GM21529 (cell line): ENCODE data around the gene RAB44.
A peak's percentile ranks its signal among the peaks of the same experiment; 100 is the strongest.

Experiments used
- ATAC-seq: cut with Tn5 transposase; IDR thresholded peaks from one replicate; pipeline ENCODE4 v1.9.1; 2021; ENCODE audit not compliant: unreplicated experiment

Gene RAB44

GRCh38 chr6:36669002-36669401, 28.6 kb upstream of the RAB44 start:
- ATAC-seq = no peak

- ATAC-seq = no peak
Measured at GRCh38 chr6:36670271-36670670, 27.4 kb upstream of the RAB44 start.

DNA sequence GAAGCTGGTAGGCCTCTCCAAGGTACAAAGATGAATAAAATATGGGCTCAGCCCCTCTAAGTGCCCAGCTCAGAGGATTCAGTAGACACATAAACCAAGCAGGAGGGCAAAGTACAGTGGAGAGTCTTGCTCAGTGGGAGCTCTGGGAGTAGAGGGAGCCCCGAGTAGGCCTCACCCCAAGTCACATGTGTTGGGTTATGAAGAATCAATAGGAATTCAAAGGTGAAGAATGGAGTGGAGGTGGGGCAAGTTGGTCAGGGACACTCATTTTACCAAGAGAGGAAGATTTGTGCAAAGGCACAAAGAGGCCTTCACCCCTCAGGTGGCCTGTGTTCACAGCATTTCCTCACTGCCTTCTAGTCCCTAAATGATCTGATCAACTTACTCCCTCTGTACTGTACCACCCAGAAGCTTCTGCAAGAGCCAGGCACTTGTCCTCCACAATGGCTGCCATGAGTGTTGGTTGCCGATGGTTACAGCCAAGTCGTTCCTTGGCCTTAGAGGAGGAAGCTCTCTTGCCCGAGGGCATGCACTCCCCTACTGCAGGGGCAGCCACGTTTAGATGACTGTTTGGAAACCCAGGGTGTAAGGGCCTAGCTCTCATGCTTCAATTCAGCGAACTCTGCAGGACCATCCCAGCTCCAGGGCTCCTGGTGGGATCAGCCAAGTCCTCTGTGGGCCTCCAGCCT, 25.8 kb upstream of the RAB44 start:
- no peak for ATAC-seq

GRCh38 chr6:36673882-36674281, 23.7 kb upstream of the RAB44 start:
- no peak for ATAC-seq

DNA sequence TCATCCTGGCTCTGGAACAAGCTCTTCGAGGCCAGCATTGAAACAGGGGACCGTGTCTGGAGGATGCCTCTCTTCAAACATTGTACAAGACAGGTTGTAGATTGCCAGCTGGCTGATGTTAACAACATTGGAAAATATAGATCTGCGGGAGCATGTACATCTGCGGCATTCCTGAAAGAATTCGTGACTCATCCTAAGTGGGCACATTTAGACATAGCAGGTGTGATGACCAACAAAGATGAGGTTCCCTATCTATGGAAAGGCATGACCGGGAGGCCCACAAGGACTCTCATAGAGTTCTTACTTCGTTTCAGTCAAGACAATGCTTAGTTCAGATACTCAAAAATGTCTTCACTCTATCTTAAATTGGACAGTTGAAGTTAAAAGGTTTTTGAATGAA, 22.7 kb upstream of the RAB44 start:
- ATAC-seq = no peak

DNA sequence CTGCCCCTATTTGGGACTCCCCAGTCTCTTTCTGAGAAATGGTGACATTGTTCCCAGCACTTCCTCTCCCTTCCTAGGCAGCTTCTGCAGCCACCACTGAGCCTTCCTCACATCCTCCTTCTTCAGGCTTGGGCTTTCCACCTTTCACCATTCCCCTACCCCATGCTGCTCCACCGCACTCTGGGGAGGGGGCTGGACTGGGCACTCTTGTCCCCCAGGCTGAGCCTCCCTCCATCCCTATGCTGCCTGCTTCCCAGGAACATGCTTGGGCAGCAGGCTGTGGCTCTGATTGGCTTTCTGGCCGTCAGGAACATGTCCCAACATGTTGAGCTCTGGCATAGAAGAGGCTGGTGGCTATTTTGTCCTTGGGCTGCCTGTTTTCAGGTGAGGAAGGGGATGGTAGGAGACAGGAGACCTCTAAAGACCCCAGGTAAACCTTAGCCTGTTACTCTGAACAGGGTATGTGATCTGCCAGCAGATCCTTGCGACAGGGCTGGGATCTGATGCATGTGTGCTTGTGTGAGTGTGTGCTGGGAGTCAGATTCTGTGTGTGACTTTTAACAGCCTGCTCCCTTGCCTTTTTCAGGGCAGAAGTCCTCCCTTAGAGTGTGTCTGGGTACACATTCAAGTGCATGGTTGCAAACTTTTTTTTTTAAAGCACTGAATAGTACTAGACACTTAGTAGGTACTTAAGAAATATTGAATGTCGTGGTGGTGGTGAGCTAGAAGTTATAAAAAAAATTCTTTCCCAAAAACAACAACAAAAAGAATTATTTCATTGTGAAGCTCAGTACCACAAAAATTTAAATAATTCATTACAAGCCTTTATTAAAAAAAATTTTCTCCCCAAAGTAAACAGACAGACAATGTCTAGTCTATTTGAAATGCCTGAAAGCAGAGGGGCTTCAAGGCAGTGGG, 21.2 kb upstream of the RAB44 start:
- ATAC-seq = no peak

GRCh38 chr6:36677059-36677749, 20.4 kb upstream of the RAB44 start:
- ATAC-seq = no peak

GRCh38 chr6:36677753-36678487, 19.7 kb upstream of the RAB44 start:
- no peak for ATAC-seq

GRCh38 chr6:36678488-36679042, 19.1 kb upstream of the RAB44 start, which contains the start of gene CDKN1A:
Gene CDKN1A, plus strand, starts transcription at chr6:36678714. Its CDS starts 5,388 bp downstream, at chr6:36684102.
- peak; percentile 46 for ATAC-seq

DNA sequence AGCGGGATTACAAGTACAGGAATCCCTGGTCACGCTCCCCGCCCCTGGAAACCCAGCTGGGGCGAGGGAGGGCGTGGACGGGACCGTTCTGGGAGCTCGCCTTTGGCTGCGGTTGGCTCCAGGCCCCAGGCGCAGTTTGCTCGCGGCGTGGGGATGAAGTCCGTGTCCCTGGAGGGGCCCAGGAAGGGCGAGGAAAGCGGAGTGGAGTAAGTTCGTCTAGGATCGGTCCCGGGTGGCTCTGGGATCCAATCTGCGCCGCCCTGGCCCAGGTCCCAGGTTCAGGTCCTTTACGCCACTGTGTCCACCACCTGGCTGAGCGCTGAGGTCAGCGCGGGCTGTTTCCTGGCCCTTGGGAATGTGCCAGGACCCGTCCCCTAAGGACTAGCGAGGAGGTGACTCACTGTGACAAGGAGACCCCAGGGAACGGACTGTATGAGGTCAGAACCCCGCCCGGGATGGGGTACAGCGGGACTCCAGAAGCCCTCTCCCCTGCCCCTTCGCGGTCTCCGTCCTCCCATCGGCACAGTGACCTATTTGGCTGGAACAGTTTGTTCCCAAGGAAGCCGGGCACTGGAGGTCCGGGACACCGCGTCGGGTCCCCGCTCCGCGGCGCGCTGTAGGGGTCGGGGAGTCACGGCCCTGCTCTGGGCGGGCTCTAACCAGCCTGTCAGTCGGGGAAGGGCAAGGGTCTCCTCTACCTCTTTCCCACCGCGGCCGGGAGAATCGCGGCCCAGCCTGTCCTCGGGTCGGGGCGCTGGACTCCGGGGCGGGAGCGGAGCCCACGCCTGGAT, 18.4 kb upstream of the RAB44 start:
- ATAC-seq = no peak

DNA sequence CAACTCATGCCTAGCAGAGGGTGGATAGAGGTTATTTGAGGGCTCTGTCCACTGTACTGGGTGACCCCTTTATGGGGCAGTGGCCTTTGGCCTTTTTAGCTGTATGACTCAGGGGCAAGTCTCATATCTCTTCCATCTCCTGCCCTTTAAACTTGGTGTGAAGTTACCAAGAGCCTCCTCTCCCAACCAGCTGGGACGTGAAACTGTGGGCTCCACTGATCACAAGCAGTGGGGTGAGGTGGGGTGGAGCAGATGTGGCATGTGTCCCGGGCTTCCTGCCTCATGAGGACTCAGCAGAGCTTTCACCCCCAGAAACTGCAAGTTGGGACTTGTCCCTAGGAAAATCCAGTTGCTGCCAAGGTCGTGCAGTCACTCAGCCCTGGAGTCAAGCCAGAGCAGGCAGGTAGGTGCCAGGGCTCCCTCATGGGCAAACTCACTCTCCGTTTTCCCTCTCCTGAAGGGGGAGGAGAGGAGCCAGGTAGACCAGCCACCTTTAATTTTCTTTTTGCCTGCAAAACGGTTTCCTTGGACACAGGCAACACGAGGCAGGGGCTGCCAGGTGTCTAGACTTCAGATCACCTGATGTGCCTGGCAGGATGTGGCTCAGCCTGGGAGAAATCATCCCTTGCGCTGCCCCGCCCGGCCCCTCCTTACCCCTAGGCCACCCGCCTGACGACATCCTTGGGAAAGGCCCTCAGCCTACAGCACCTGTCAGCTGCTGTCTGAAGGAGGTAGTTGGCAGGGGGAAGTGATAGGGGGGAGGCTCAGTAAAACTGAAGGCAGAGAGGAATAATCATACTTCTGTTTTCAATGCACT, 15.1 kb upstream of the RAB44 start:
- ATAC-seq = peak; percentile 32

GRCh38 chr6:36683145-36683655, 14.4 kb upstream of the RAB44 start:
- ATAC-seq = no peak

GRCh38 chr6:36683656-36684446, 13.8 kb upstream of the RAB44 start:
- ATAC-seq = no peak

- ATAC-seq = no peak
Measured at GRCh38 chr6:36684447-36684812, 13.2 kb upstream of the RAB44 start.

- no peak for ATAC-seq
Measured at GRCh38 chr6:36685166-36685924, 12.3 kb upstream of the RAB44 start.

DNA sequence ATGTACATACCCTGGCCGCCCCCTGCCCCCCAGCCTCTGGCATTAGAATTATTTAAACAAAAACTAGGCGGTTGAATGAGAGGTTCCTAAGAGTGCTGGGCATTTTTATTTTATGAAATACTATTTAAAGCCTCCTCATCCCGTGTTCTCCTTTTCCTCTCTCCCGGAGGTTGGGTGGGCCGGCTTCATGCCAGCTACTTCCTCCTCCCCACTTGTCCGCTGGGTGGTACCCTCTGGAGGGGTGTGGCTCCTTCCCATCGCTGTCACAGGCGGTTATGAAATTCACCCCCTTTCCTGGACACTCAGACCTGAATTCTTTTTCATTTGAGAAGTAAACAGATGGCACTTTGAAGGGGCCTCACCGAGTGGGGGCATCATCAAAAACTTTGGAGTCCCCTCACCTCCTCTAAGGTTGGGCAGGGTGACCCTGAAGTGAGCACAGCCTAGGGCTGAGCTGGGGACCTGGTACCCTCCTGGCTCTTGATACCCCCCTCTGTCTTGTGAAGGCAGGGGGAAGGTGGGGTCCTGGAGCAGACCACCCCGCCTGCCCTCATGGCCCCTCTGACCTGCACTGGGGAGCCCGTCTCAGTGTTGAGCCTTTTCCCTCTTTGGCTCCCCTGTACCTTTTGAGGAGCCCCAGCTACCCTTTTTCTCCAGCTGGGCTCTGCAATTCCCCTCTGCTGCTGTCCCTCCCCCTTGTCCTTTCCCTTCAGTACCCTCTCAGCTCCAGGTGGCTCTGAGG, 11.5 kb upstream of the RAB44 start:
- ATAC-seq = no peak
